ENCODE data around the gene LGALS7B. TPM values are rescaled to one million over a fixed set of nuclear protein-coding genes. Genes with fewer than 3 reads are reported as not detected.
"Not testable (repeated sequence)": the region's sequence is repeated elsewhere in the genome, so short reads cannot be mapped to it uniquely, and the experiment has no call there.

LGALS7B gene
- total RNA-seq, 2 experiments from 2014 or later = not detected

GRCh38 chr19:38786572-38787265, 2.3 kb upstream of the LGALS7B start:
- DNase-seq = no peak
- ChIA-PET POLR2A (interaction anchor here (1.4 kb wide), 2 partner anchors 12 to 17 kb away, joined by 4 to 5 read pairs; no protein-coding TSS in a partner anchor), CTCF (no interaction called here)
- Mint-ChIP-seq H3K4me3 (no peak overlapping the region), H3K27me3 (no peaks in the 10 kb centered on the region), H3K36me3 (ENCODE audit: low read depth) (no peaks in the 10 kb centered on the region), H3K9me3 (no peaks in the 10 kb centered on the region), H3K27ac (no peak overlapping the region), H3K4me1 (ENCODE audit: low read depth) (no peaks in the 10 kb centered on the region)
- intact Hi-C loops (cut with DNase I, micrococcal nuclease) = loop anchor here in 1 of 2 experiments (2.0 to 5.0 kb wide), 2 partner anchors 18 to 46 kb away; partner anchors contain the start of gene ECH1
- Histone ChIP-seq H3K4me3 (ENCODE audit: low read length) (no peak overlapping the region), H3K4me1 (ENCODE audit: insufficient read depth, low read length) (no peaks in the 10 kb centered on the region), H3K27me3 (ENCODE audit: control insufficient read depth in 1 of 2, insufficient read depth in 2 of 2, low read length in 2 of 2) (no peaks in the 10 kb centered on the region), H3K36me3 (ENCODE audit: insufficient read depth, low read length) (no peaks in the 10 kb centered on the region), H3K9me3 (ENCODE audit: control insufficient read depth in 1 of 2, insufficient read depth in 1 of 2, low read length in 2 of 2) (no peaks in the 10 kb centered on the region), H3K27ac (ENCODE audit: low read depth in 1 of 2, low read length in 2 of 2) (no peak overlapping the region)
- TF ChIP-seq CTCF (IDR thresholded peaks at IDR 0.05) = no peak
- no peak for ATAC-seq (ENCODE audit: poor library complexity)

- H3K9me3 ChIP-seq (ENCODE audit: control insufficient read depth in 1 of 2, insufficient read depth in 1 of 2, low read length in 2 of 2); H3K27me3 Mint-ChIP-seq; H3K27ac ChIP-seq (ENCODE audit: low read depth in 1 of 2, low read length in 2 of 2); CTCF ChIA-PET; H3K9me3 Mint-ChIP-seq; H3K4me1 Mint-ChIP-seq (ENCODE audit: low read depth); ATAC-seq (ENCODE audit: poor library complexity); H3K27me3 ChIP-seq (ENCODE audit: control insufficient read depth in 1 of 2, insufficient read depth in 2 of 2, low read length in 2 of 2); DNase-seq; intact Hi-C loops (cut with DNase I, micrococcal nuclease); H3K27ac Mint-ChIP-seq; POLR2A ChIA-PET; H3K36me3 ChIP-seq (ENCODE audit: insufficient read depth, low read length); H3K4me3 Mint-ChIP-seq; H3K4me1 ChIP-seq (ENCODE audit: insufficient read depth, low read length); H3K36me3 Mint-ChIP-seq (ENCODE audit: low read depth): not testable (repeated sequence)
- H3K4me3 ChIP-seq (ENCODE audit: low read length) = peak overlapping the region; percentile 26
Measured at GRCh38 chr19:38790507-38791403, 1.8 kb downstream of the LGALS7B start.

- H3K27me3 ChIP-seq (ENCODE audit: control insufficient read depth in 1 of 2, insufficient read depth in 2 of 2, low read length in 2 of 2); H3K4me3 Mint-ChIP-seq; H3K36me3 Mint-ChIP-seq (ENCODE audit: low read depth); H3K9me3 Mint-ChIP-seq; H3K4me1 ChIP-seq (ENCODE audit: insufficient read depth, low read length); H3K27ac ChIP-seq (ENCODE audit: low read depth in 1 of 2, low read length in 2 of 2); H3K27me3 Mint-ChIP-seq; H3K27ac Mint-ChIP-seq; H3K4me1 Mint-ChIP-seq (ENCODE audit: low read depth); H3K9me3 ChIP-seq (ENCODE audit: control insufficient read depth in 1 of 2, insufficient read depth in 1 of 2, low read length in 2 of 2); DNase-seq; H3K36me3 ChIP-seq (ENCODE audit: insufficient read depth, low read length); intact Hi-C loops (cut with DNase I, micrococcal nuclease); CTCF ChIA-PET: not testable (repeated sequence)
- ATAC-seq (ENCODE audit: poor library complexity) = peak; percentile 91
- POLR2A ChIA-PET = interaction anchor here (1.1 kb wide), 1 partner anchor 58 kb away, joined by 3 read pairs; the partner anchor contains the start of gene HNRNPL
- H3K4me3 ChIP-seq (ENCODE audit: low read length) = peak overlapping the region; percentile 26
Measured at GRCh38 chr19:38791451-38792064, 2.6 kb downstream of the LGALS7B start.
